K562 (cell line): ENCODE data around the gene BAD. TPM values are rescaled to one million over a fixed set of nuclear protein-coding genes. Genes with fewer than 3 reads are reported as not detected.

Experiments used
- BHLHE40 ChIP-seq: IDR thresholded peaks from 2 replicates; pipeline ENCODE4 v1.6.1; 2011; ENCODE audit warnings: low read length, improper control_type of control experiment
- FOXJ2 ChIP-seq: fragments of 200-800 bp; sonication (Bioruptor generic); IDR thresholded peaks from 2 replicates; pipeline ENCODE4 v1.6.1; 2016; ENCODE audit warnings: missing genetic modification characterization, missing compliant biosample characterization
- HEY1 ChIP-seq: fragments of 250-450 bp; sonication (Bioruptor Pico); IDR thresholded peaks from 2 replicates; pipeline ENCODE4 v1.5.0; 2020; ENCODE audit warnings: mild to moderate bottlenecking, moderate library complexity, borderline replicate concordance
- NR2C2 ChIP-seq, 2 experiments: fragments of 200-800 bp in 1 of 2; sonication (Bioruptor generic) in 1 of 2; sonication (generic) in 1 of 2; formaldehyde crosslinking in 1 of 2; IDR thresholded peaks; 2 replicates each; pipeline versions ENCODE4 v1.6.1 to v1.8.0; 2016 to 2022; ENCODE audit warnings: mild to moderate bottlenecking in 1 of 2, missing compliant biosample characterization in 1 of 2, missing genetic modification characterization in 1 of 2, missing genetic modification reagents in 1 of 2
- NRF1 ChIP-seq, 2 experiments: fragments of 450-650 bp; IDR thresholded peaks in 1 of 2; conservative IDR thresholded peaks in 1 of 2; 2 replicates each; pipeline ENCODE4 v1.6.1; 2014; ENCODE audit warnings: mild to moderate bottlenecking in 2 of 2
- POLR3A ChIP-seq: IDR thresholded peaks from 2 replicates; pipeline ENCODE4 v1.6.1; 2011; ENCODE audit warnings: borderline replicate concordance, mild to moderate bottlenecking, moderate library complexity; ENCODE audit not compliant: insufficient read length, insufficient read depth; ENCODE audit errors: extremely low read depth
- RBM25 ChIP-seq: fragments of 200-400 bp; formaldehyde crosslinking; IDR thresholded peaks from 2 replicates; pipeline ENCODE4 v1.6.1; 2018; ENCODE audit warnings: low read length, low read depth, moderate library complexity; ENCODE audit not compliant: severe bottlenecking
- SREBF2 ChIP-seq: sonication (generic); formaldehyde crosslinking; IDR thresholded peaks from 2 replicates; pipeline ENCODE4 v1.4.0; 2020; ENCODE audit warnings: mild to moderate bottlenecking, missing genetic modification reagents
- ZBTB33 ChIP-seq: sonication (generic); formaldehyde crosslinking; IDR thresholded peaks from 2 replicates; pipeline ENCODE4 v1.8.1; 2023; ENCODE audit warnings: mild to moderate bottlenecking, missing genetic modification reagents
- polyA plus RNA-seq, 8 experiments: library from polyadenylated mRNA; depleted of rRNA in 4 of 8; stranded (reverse) in 5 of 8; unstranded in 3 of 8; fragments of >200 nt; fragmentation: Nextera tagmentation in 2 of 8; fragmentation: Illumina TruSeq in 1 of 8; extraction: Ambion mirVana in 2 of 8; extraction: Trizol in 1 of 8; gene quantifications; 2 replicates each; pipeline versions ENCODE4 v1.2.1 to v1.2.3, GENCODE V29; 2011 to 2014; ENCODE audit warnings: inconsistent platforms in 1 of 8, missing spikeins in 1 of 8
- total RNA-seq, 7 experiments: library from RNA; depleted of rRNA in 6 of 7; stranded (reverse); fragments of >200 nt in 6 of 7; fragmentation: Illumina TruSeq in 2 of 7; extraction: Trizol in 2 of 7; gene quantifications; 2 replicates each; pipeline versions ENCODE4 v1.2.1 to v1.2.3, GENCODE V29; 2011 to 2021; ENCODE audit warnings: low replicate concordance in 1 of 7
- TF ChIP-seq, protein P1 (sequence below), 2 experiments: fragments of 450-650 bp in 1 of 2; sonication (generic) in 1 of 2; formaldehyde crosslinking in 1 of 2; IDR thresholded peaks; 2 replicates each; pipeline versions ENCODE4 v1.7.1 to v1.9.0; 2016 to 2022; ENCODE audit warnings: inconsistent platforms in 1 of 2, mild to moderate bottlenecking in 1 of 2, missing genetic modification reagents in 1 of 2

The BAD gene
- total and polyA plus RNA-seq, 9 of the 15 experiments (the other 6 are each of a cell fraction or from before 2014, with no cell fraction given), result 0.61 to 45.6 (median 11.8) TPM

- TF ChIP-seq NRF1 (conservative IDR thresholded peaks at IDR 0.05 in 1 of 2, IDR thresholded peaks at IDR 0.05 in 1 of 2), result no peak
- TF ChIP-seq BHLHE40, result no peak
- no peak for TF ChIP-seq HEY1 (CRISPR knock-in tag)
- no peak for TF ChIP-seq RBM25
- no peak for TF ChIP-seq ZBTB33 (CRISPR knock-in tag)
- no peak; the same call in 1 of the 2 replicates for TF ChIP-seq SREBF2 (CRISPR knock-in tag)
- TF ChIP-seq POLR3A, result no peak
- no peak for TF ChIP-seq FOXJ2 (tag)
- TF ChIP-seq, protein P1, sequence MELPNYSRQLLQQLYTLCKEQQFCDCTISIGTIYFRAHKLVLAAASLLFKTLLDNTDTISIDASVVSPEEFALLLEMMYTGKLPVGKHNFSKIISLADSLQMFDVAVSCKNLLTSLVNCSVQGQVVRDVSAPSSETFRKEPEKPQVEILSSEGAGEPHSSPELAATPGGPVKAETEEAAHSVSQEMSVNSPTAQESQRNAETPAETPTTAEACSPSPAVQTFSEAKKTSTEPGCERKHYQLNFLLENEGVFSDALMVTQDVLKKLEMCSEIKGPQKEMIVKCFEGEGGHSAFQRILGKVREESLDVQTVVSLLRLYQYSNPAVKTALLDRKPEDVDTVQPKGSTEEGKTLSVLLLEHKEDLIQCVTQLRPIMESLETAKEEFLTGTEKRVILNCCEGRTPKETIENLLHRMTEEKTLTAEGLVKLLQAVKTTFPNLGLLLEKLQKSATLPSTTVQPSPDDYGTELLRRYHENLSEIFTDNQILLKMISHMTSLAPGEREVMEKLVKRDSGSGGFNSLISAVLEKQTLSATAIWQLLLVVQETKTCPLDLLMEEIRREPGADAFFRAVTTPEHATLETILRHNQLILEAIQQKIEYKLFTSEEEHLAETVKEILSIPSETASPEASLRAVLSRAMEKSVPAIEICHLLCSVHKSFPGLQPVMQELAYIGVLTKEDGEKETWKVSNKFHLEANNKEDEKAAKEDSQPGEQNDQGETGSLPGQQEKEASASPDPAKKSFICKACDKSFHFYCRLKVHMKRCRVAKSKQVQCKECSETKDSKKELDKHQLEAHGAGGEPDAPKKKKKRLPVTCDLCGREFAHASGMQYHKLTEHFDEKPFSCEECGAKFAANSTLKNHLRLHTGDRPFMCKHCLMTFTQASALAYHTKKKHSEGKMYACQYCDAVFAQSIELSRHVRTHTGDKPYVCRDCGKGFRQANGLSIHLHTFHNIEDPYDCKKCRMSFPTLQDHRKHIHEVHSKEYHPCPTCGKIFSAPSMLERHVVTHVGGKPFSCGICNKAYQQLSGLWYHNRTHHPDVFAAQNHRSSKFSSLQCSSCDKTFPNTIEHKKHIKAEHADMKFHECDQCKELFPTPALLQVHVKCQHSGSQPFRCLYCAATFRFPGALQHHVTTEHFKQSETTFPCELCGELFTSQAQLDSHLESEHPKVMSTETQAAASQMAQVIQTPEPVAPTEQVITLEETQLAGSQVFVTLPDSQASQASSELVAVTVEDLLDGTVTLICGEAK (IDR thresholded peaks at IDR 0.05), result peak; percentile 76
- TF ChIP-seq, protein P1 (CRISPR knock-in tag; IDR thresholded peaks at IDR 0.05), result no peak
- 0 out of 2 replicates have a peak, but pooled peaks have one; percentile 32 for TF ChIP-seq NR2C2 (CRISPR knock-in tag; IDR thresholded peaks at IDR 0.05)
- no peak for TF ChIP-seq NR2C2 (tag; IDR thresholded peaks at IDR 0.05)
Observed at GRCh38 chr11:64241491-64242374, 42.7 kb downstream of the BAD start (continued).
